PC-9 (cell line): ENCODE data around the gene CYB5D1. TPM values are rescaled to one million over a fixed set of nuclear protein-coding genes. Genes with fewer than 3 reads are reported as not detected.

ENCODE experiments used
- BruUV-seq: library from RNA; stranded (reverse); fragments of 400-500 nt; replicated peaks from 2 replicates; lab custom pipeline; 2021; lab: Mats Ljungman, UMichigan
- CTCF ChIA-PET: fragments of 300-600 bp; sonication (Branson Sonifier 250); formaldehyde crosslinking; loops from one replicate; lab custom pipeline; 2022; ENCODE audit warnings: antibody characterized with exemption; lab: Charles Lee
- POLR2A ChIA-PET: fragments of 300-600 bp; sonication (Branson Sonifier 250); formaldehyde crosslinking; loops from one replicate; lab custom pipeline; 2022; ENCODE audit warnings: antibody characterized with exemption; ENCODE audit not compliant: unreplicated experiment; lab: Charles Lee
- DNase-seq, 2 experiments: peaks; one replicate each; pipeline versions ENCODE4 v3.0.0 to v3.0.0-alpha.2; 2015 to 2022; ENCODE audit warnings: mixed read lengths in 1 of 2
- H2AFZ ChIP-seq: fragments of 200-600 bp; sonication (generic); 2 replicates; pipeline ENCODE4 v1.8.1; 2017; ENCODE audit warnings: antibody characterized with exemption
- H3F3A ChIP-seq: fragments of 200-600 bp; sonication (generic); 2 replicates; pipeline ENCODE4 v1.8.1; 2017; ENCODE audit warnings: antibody characterized with exemption, mild to moderate bottlenecking, low read depth; ENCODE audit not compliant: insufficient read depth
- H3K27ac ChIP-seq: fragments of 200-600 bp; sonication (generic); 2 replicates; pipeline ENCODE4 v1.6.1; 2016; ENCODE audit warnings: mixed run types
- H3K27me3 ChIP-seq: fragments of 200-600 bp; sonication (generic); 2 replicates; pipeline ENCODE4 v1.6.1; 2016; ENCODE audit warnings: low read depth, mixed run types; ENCODE audit not compliant: insufficient read depth
- H3K36me3 ChIP-seq: fragments of 200-600 bp; sonication (generic); 2 replicates; pipeline ENCODE4 v1.6.1; 2016; ENCODE audit warnings: low read depth, mixed run types
- H3K4me1 ChIP-seq: fragments of 200-600 bp; sonication (generic); replicated peaks from 2 replicates; pipeline ENCODE4 v1.6.1; 2016; ENCODE audit warnings: mixed run types; ENCODE audit not compliant: insufficient read depth
- H3K4me2 ChIP-seq: fragments of 200-600 bp; sonication (generic); 2 replicates; pipeline ENCODE4 v1.6.1; 2017; ENCODE audit warnings: mixed run types
- H3K4me3 ChIP-seq: fragments of 200-600 bp; sonication (generic); 2 replicates; pipeline ENCODE4 v1.6.1; 2016; ENCODE audit warnings: mixed run types
- H3K79me2 ChIP-seq: fragments of 200-600 bp; sonication (generic); 2 replicates; pipeline ENCODE4 v1.6.1; 2017; ENCODE audit warnings: low read depth, mixed run types
- H3K9me2 ChIP-seq: fragments of 200-600 bp; sonication (generic); 2 replicates; pipeline ENCODE4 v1.8.1; 2017; ENCODE audit warnings: mild to moderate bottlenecking; ENCODE audit not compliant: insufficient read depth
- H3K9me3 ChIP-seq: fragments of 200-600 bp; sonication (generic); 2 replicates; pipeline ENCODE4 v1.8.1; 2016; ENCODE audit warnings: low read depth; ENCODE audit not compliant: insufficient read depth
- H4K20me1 ChIP-seq: fragments of 200-600 bp; sonication (generic); 2 replicates; pipeline ENCODE4 v1.8.1; 2017; ENCODE audit not compliant: insufficient read depth
- EZH2 ChIP-seq: fragments of 200-600 bp; sonication (generic); IDR thresholded peaks from 2 replicates; pipeline ENCODE4 v1.8.0; 2017; ENCODE audit warnings: antibody characterized with exemption, low read depth
- intact Hi-C: fragments of 100-400 bp; cut with micrococcal nuclease; formaldehyde crosslinking; loops from one replicate; pipeline ENCODE4 v1.10.0; 2022; ENCODE audit not compliant: unreplicated experiment
- total RNA-seq: library from RNA; stranded (reverse); gene quantifications from 2 replicates; pipeline ENCODE4 v1.2.3, GENCODE V29; 2021
- TF ChIP-seq, protein P1 (sequence below): fragments of 200-600 bp; sonication (generic); conservative IDR thresholded peaks from 2 replicates; pipeline ENCODE4 v1.6.1; 2017; ENCODE audit warnings: mixed run types, antibody characterized with exemption, mild to moderate bottlenecking, moderate library complexity

The CYB5D1 gene
- total RNA-seq, 1 experiment from 2014 or later, result 22.0 TPM

- H2AFZ ChIP-seq, result no peak overlapping the region
- no TSS peak for BruUV-seq
These were observed 31.6 kb downstream of the CYB5D1 start for GRCh38 chr17:7889166-7889955.

GRCh38 chr17:7893187-7893880, 35.5 kb downstream of the CYB5D1 start:
- intact Hi-C loops, result no loop called here
- H3K36me3 ChIP-seq, result no peaks in the 10 kb centered on the region; the same call in 1 of the 2 replicates
- no peak overlapping the region for H2AFZ ChIP-seq
- no TSS peak for BruUV-seq
- no peak overlapping the region for H3K27ac ChIP-seq
- H3F3A ChIP-seq, result peaks cover 12% of the 10 kb centered on the region
- no peak overlapping the region for H3K4me2 ChIP-seq
- H3K79me2 ChIP-seq, result peaks cover 21% of the 10 kb centered on the region
- no peak for DNase-seq
- ChIA-PET CTCF (no interaction called here), POLR2A (interaction anchor here (0.8 kb wide), 1 partner anchor 1943 kb away, joined by 3 read pairs; no protein-coding TSS in a partner anchor)
- TF ChIP-seq EZH2, result no peak
- TF ChIP-seq, protein P1, sequence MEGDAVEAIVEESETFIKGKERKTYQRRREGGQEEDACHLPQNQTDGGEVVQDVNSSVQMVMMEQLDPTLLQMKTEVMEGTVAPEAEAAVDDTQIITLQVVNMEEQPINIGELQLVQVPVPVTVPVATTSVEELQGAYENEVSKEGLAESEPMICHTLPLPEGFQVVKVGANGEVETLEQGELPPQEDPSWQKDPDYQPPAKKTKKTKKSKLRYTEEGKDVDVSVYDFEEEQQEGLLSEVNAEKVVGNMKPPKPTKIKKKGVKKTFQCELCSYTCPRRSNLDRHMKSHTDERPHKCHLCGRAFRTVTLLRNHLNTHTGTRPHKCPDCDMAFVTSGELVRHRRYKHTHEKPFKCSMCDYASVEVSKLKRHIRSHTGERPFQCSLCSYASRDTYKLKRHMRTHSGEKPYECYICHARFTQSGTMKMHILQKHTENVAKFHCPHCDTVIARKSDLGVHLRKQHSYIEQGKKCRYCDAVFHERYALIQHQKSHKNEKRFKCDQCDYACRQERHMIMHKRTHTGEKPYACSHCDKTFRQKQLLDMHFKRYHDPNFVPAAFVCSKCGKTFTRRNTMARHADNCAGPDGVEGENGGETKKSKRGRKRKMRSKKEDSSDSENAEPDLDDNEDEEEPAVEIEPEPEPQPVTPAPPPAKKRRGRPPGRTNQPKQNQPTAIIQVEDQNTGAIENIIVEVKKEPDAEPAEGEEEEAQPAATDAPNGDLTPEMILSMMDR, result no peak
- peaks cover 4% of the 10 kb centered on the region; the same call in 1 of the 2 replicates for H4K20me1 ChIP-seq
- H3K4me1 ChIP-seq, result peaks cover 17% of the 10 kb centered on the region
- H3K9me3 ChIP-seq, result no peaks in the 10 kb centered on the region
- H3K9me2 ChIP-seq, result no peaks in the 10 kb centered on the region
- H3K4me3 ChIP-seq, result no peak overlapping the region
- H3K27me3 ChIP-seq, result no peaks in the 10 kb centered on the region

More at GRCh38 chr17:7889166-7889955, 31.6 kb downstream of the CYB5D1 start:
- Histone ChIP-seq H3K4me3 (peak overlapping the region; percentile 84; the same call in 1 of the 2 replicates), H4K20me1 (peaks cover 4% of the 10 kb centered on the region; the same call in 1 of the 2 replicates), H3K4me1 (peaks cover 17% of the 10 kb centered on the region), H3F3A (peaks cover 30% of the 10 kb centered on the region), H3K9me3 (no peaks in the 10 kb centered on the region), H3K27ac (peak overlapping the region; percentile 80), H3K9me2 (no peaks in the 10 kb centered on the region), H3K27me3 (no peaks in the 10 kb centered on the region), H3K4me2 (peak overlapping the region; percentile 99), H3K36me3 (no peaks in the 10 kb centered on the region; the same call in 1 of the 2 replicates), H3K79me2 (peaks cover 38% of the 10 kb centered on the region)
- DNase-seq, result peak; percentile 83 to 98
- POLR2A ChIA-PET, result interaction anchor here (0.6 kb wide), 1 partner anchor 112 kb away, joined by 4 read pairs; no protein-coding TSS in a partner anchor
- CTCF ChIA-PET, result interaction anchor here (0.9 kb wide), 1 partner anchor 26 kb away, joined by 4 read pairs; no protein-coding TSS in a partner anchor
- TF ChIP-seq, protein P1, result peak; percentile 43; the same call in 1 of the 2 replicates
- TF ChIP-seq EZH2, result no peak
- intact Hi-C loops, result loop anchor here (2.0 to 10.0 kb wide), 3 partner anchors 43 to 305 kb away; partner anchors contain the start of genes CNTROB, MPDU1 and TRAPPC1

DNA sequence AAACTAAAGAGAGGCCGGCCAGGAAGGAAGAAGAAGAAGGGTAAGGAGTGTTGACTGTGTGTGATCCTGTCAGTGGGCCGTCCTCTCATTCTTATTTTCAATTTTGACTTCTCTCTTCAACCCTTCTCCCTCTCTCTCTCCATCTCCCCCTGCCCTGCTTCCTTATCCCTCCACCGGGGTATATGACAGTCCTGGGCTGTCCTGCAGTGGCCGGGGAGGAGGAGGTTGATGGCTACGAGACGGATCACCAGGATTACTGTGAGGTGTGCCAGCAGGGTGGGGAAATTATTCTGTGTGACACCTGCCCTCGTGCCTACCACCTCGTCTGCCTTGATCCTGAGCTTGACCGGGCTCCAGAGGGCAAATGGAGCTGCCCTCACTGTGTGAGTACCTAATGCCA, 36.4 kb downstream of the CYB5D1 start:
- DNase-seq, result no peak
- TF ChIP-seq, protein P1, result no peak
- no peak for TF ChIP-seq EZH2
- no peaks in the 10 kb centered on the region for H3K27me3 ChIP-seq
- H3K4me3 ChIP-seq, result no peak overlapping the region
- ChIA-PET POLR2A (interaction anchor here (0.8 kb wide), 1 partner anchor 1942 kb away, joined by 3 read pairs; no protein-coding TSS in a partner anchor), CTCF (no interaction called here)
- H3K4me1 ChIP-seq, result peaks cover 8% of the 10 kb centered on the region
- H3K9me3 ChIP-seq, result no peaks in the 10 kb centered on the region
- H2AFZ ChIP-seq, result no peak overlapping the region
- H3K36me3 ChIP-seq, result no peaks in the 10 kb centered on the region; the same call in 1 of the 2 replicates
- intact Hi-C loops, result no loop called here
- H4K20me1 ChIP-seq, result peaks cover 4% of the 10 kb centered on the region; the same call in 1 of the 2 replicates
- no peaks in the 10 kb centered on the region for H3K9me2 ChIP-seq
- no TSS peak for BruUV-seq
- H3K4me2 ChIP-seq, result no peak overlapping the region
- H3K27ac ChIP-seq, result no peak overlapping the region
- peaks cover 13% of the 10 kb centered on the region for H3K79me2 ChIP-seq
- peaks cover 4% of the 10 kb centered on the region; the same call in 1 of the 2 replicates for H3F3A ChIP-seq
